Measurements from ENCODE around the gene RMDN2.

DNA sequence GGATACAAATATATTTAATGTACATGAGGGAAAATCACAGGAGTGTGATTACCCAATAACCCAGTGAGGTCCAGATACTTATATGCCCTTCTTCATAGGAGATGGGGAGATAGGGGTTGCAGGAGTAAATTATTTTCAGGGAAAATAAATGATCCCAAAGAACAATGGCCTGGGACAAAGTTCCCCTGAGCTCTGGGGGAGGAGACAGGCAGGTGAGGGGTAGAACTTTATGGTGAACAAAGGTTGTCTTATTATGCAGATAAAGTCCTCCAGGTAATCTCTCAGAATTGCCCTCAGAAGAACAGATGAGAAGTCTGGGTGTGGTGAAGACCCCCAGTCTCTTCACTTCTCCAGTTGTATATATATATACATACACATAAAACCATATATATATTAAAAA lies 22.1 kb upstream of the RMDN2 start:
- TF ChIP-seq POLR2A (IDR thresholded peaks at IDR 0.05): no peak
- TF ChIP-seq, protein P1, sequence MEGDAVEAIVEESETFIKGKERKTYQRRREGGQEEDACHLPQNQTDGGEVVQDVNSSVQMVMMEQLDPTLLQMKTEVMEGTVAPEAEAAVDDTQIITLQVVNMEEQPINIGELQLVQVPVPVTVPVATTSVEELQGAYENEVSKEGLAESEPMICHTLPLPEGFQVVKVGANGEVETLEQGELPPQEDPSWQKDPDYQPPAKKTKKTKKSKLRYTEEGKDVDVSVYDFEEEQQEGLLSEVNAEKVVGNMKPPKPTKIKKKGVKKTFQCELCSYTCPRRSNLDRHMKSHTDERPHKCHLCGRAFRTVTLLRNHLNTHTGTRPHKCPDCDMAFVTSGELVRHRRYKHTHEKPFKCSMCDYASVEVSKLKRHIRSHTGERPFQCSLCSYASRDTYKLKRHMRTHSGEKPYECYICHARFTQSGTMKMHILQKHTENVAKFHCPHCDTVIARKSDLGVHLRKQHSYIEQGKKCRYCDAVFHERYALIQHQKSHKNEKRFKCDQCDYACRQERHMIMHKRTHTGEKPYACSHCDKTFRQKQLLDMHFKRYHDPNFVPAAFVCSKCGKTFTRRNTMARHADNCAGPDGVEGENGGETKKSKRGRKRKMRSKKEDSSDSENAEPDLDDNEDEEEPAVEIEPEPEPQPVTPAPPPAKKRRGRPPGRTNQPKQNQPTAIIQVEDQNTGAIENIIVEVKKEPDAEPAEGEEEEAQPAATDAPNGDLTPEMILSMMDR (IDR thresholded peaks at IDR 0.05): no peak
